Measurements from ENCODE around the gene TMEM81. TPM values are rescaled to one million over a fixed set of nuclear protein-coding genes. Genes with fewer than 3 reads are reported as not detected.

Gene TMEM81
- total and polyA plus RNA-seq, 10 of the 15 experiments (the other 5 are each of a cell fraction or from before 2014, with no cell fraction given), result 0.62 to 2.2 (median 1.1) TPM

GRCh38 chr1:205098242-205098641, 14.0 kb upstream of the TMEM81 start (continued):
- TF ChIP-seq BMI1 (IDR thresholded peaks at IDR 0.05; ENCODE audit: borderline replicate concordance) (no peak), CEBPB (IDR thresholded peaks at IDR 0.05; ENCODE audit: borderline replicate concordance in 1 of 2, low read depth in 2 of 2, low read length in 2 of 2) (no peak), JUND (IDR thresholded peaks at IDR 0.05; ENCODE audit: low read depth, low read length) (no peak), RAD51 (IDR thresholded peaks at IDR 0.05) (no peak), FOS (IDR thresholded peaks at IDR 0.05; ENCODE audit: borderline replicate concordance, extremely low read depth, insufficient read length) (no peak), POLR2AphosphoS2 (IDR thresholded peaks at IDR 0.05; ENCODE audit: low read depth, low read length) (no peak), ZBED1 (IDR thresholded peaks at IDR 0.05; ENCODE audit: borderline replicate concordance) (no peak)

GRCh38 chr1:205095422-205095821, 11.2 kb upstream of the TMEM81 start:
- in situ Hi-C loops (cut with MboI), result no loop called here
- intact Hi-C loops (cut with micrococcal nuclease; ENCODE audit: unreplicated experiment), result no loop called here
- ChIA-PET RAD21 (ENCODE audit: unreplicated experiment) (no interaction called here), SMC1A (ENCODE audit: uncharacterized antibody, unreplicated experiment) (interaction anchor here (1.3 kb wide), 1 partner anchor 13 kb away, joined by 4 read pairs; no protein-coding TSS in a partner anchor), POLR2A (interaction anchor here (0.5 kb wide), 1 partner anchor 12 kb away, joined by 3 read pairs; no protein-coding TSS in a partner anchor), CTCF (interaction anchor here (1.2 to 1.5 kb wide), 2 partner anchors 34 to 46 kb away, joined by 3 to 6 read pairs; no protein-coding TSS in a partner anchor)
- Histone ChIP-seq H3K27me3 (replicated peaks in 1 of 2; ENCODE audit: control insufficient read depth in 2 of 2, insufficient read depth in 2 of 2, low read length in 1 of 2) (no peaks in the 10 kb centered on the region), H3K4me1 (ENCODE audit: control insufficient read depth, insufficient read depth, low read length) (no peaks in the 10 kb centered on the region), H3K36me3 (ENCODE audit: control insufficient read depth in 2 of 2, insufficient read depth in 2 of 2, low read length in 1 of 2) (peaks cover 8 to 34% of the 10 kb centered on the region in 2 experiments; a peak in 3 of 4 replicates), H2AFZ (ENCODE audit: control insufficient read depth, low read depth, low read length) (no peak overlapping the region), H3K4me3 (no peak overlapping the region), H4K20me1 (ENCODE audit: control insufficient read depth, insufficient read depth) (no peaks in the 10 kb centered on the region), H3K9me3 (replicated peaks; ENCODE audit: control insufficient read depth, insufficient read depth, low read length) (no peaks in the 10 kb centered on the region), H3K9ac (ENCODE audit: control insufficient read depth, insufficient read depth, low read length) (no peak overlapping the region), H3K27ac (ENCODE audit: control insufficient read depth, insufficient read depth) (no peak overlapping the region), H3K79me2 (ENCODE audit: control insufficient read depth, insufficient read depth, low read length) (no peaks in the 10 kb centered on the region), H3K4me2 (ENCODE audit: control insufficient read depth, insufficient read depth) (no peak overlapping the region)
- no TSS peak for BruUV-seq (replicated peaks)
- DNase-seq (ENCODE audit: low read depth, low spot score) (no peak), FAIRE-seq (no peak), ATAC-seq (no peak)
- no peak for TF ChIP-seq BCL11A (IDR thresholded peaks at IDR 0.05; ENCODE audit: low read depth, low read length)

Data from GM12878 (cell line).